Measurements from ENCODE around the gene PHACTR1. TPM values are rescaled to one million over a fixed set of nuclear protein-coding genes. Genes with fewer than 3 reads are reported as not detected.

Gene PHACTR1
- total and polyA plus RNA-seq, 7 donors: 0.04 to 3.0 (median 0.85) TPM

DNA sequence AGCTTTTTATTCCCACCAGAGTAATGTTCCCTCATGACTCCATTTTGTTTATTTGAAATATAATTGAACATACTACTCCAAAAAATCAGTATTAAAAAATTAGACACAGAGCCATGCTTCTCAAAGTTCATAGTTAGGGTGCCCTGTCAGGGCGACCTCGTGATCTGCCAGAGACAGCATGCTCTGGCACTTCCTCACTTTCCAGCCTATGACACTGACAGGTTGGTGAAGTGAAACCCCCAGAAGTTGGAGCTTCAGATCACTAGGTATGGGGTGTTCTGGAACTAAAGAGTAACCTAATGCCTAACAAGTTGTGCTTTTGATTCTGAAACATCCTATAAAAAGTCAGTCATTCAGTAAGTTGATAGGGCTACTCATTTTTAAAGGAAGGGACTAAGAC, 518.8 kb downstream of the PHACTR1 start:
- no peaks in the 10 kb centered on the region for H3K9me3 ChIP-seq
- intact Hi-C loops (cut with DNase I): no loop called here
- H3K36me3 ChIP-seq (ENCODE audit: insufficient read depth in 1 of 2, low read depth in 1 of 2): no peaks in the 10 kb centered on the region

DNA sequence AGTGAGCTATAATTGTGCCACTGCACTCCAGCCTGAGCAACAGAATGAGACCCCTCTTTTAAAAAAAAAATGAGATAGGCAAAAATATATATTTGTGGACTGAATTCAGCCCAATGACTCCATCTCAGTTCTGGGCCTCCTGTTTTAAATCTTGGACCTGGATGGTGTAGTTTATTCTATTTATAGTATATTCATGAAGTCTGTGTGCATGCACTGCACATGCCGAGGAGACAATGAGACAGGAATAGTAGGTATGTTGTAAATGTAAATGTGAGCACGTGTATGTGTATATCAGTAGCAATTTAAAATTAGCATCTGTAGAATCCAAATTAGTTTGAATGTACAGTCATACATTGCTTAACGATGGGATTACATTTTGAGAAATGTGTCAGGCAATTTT, 520.8 kb downstream of the PHACTR1 start:
- H3K4me1 ChIP-seq: no peaks in the 10 kb centered on the region
- 54 to 79% (median 66%) methylated on average over 3 of the region's 3 CpGs for WGBS, 3 donors
- no peaks in the 10 kb centered on the region for H3K36me3 ChIP-seq (ENCODE audit: insufficient read depth in 1 of 2, low read depth in 1 of 2)
- no peaks in the 10 kb centered on the region for H3K27me3 ChIP-seq (ENCODE audit: insufficient read depth in 3 of 3, low read length in 2 of 3)
- intact Hi-C loops (cut with DNase I): no loop called here
- no peak overlapping the region for H3K27ac ChIP-seq
- no peak overlapping the region for H3K4me3 ChIP-seq
- H3K9me3 ChIP-seq: no peaks in the 10 kb centered on the region
- ATAC-seq (no peak), DNase-seq (no peak)
- TF ChIP-seq, protein P1, sequence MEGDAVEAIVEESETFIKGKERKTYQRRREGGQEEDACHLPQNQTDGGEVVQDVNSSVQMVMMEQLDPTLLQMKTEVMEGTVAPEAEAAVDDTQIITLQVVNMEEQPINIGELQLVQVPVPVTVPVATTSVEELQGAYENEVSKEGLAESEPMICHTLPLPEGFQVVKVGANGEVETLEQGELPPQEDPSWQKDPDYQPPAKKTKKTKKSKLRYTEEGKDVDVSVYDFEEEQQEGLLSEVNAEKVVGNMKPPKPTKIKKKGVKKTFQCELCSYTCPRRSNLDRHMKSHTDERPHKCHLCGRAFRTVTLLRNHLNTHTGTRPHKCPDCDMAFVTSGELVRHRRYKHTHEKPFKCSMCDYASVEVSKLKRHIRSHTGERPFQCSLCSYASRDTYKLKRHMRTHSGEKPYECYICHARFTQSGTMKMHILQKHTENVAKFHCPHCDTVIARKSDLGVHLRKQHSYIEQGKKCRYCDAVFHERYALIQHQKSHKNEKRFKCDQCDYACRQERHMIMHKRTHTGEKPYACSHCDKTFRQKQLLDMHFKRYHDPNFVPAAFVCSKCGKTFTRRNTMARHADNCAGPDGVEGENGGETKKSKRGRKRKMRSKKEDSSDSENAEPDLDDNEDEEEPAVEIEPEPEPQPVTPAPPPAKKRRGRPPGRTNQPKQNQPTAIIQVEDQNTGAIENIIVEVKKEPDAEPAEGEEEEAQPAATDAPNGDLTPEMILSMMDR (IDR thresholded peaks at IDR 0.05): no peak

More for the DNA sequence above, 518.8 kb downstream of the PHACTR1 start:
- no peak for ATAC-seq
- WGBS, 3 donors: 76 to 94% (median 90%) methylated on average over 2 of the region's 2 CpGs
- no peak overlapping the region for H3K27ac ChIP-seq
- TF ChIP-seq, protein P1 (IDR thresholded peaks at IDR 0.05): no peak
- H3K27me3 ChIP-seq (ENCODE audit: insufficient read depth in 3 of 3, low read length in 2 of 3): no peaks in the 10 kb centered on the region
- no peak overlapping the region for H3K4me3 ChIP-seq
- no peaks in the 10 kb centered on the region for H3K4me1 ChIP-seq
- no peak for DNase-seq

DNA sequence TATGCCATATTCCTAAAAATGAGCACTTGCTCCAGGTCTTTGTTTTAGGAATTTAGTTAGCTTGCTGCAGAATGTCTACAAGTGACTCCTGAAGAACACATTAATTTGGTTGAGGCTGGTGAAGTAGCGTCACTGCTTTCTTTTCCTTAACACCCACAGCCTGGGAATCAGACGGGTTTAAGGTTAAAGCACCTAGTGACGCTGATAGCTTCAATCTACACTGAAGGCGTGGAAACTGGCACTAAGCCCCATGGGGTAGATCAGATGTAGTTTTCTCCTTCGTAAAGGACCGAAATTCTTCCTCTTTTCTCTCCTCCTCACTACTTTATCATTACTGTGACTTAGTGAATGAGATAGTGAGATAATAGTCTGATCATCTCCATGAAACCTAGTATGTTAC, 521.5 kb downstream of the PHACTR1 start:
- DNase-seq: no peak
- ATAC-seq: no peak
- Histone ChIP-seq H3K27me3 (ENCODE audit: insufficient read depth in 3 of 3, low read length in 2 of 3) (no peaks in the 10 kb centered on the region), H3K27ac (no peak overlapping the region), H3K36me3 (ENCODE audit: insufficient read depth in 1 of 2, low read depth in 1 of 2) (no peaks in the 10 kb centered on the region), H3K4me1 (no peaks in the 10 kb centered on the region), H3K9me3 (no peaks in the 10 kb centered on the region), H3K4me3 (no peak overlapping the region)
- TF ChIP-seq, protein P1 (IDR thresholded peaks at IDR 0.05): no peak
- 75 to 78% (median 75%) methylated on average over 6 of the region's 6 CpGs for WGBS, 3 donors
- intact Hi-C loops (cut with DNase I): no loop called here

DNA sequence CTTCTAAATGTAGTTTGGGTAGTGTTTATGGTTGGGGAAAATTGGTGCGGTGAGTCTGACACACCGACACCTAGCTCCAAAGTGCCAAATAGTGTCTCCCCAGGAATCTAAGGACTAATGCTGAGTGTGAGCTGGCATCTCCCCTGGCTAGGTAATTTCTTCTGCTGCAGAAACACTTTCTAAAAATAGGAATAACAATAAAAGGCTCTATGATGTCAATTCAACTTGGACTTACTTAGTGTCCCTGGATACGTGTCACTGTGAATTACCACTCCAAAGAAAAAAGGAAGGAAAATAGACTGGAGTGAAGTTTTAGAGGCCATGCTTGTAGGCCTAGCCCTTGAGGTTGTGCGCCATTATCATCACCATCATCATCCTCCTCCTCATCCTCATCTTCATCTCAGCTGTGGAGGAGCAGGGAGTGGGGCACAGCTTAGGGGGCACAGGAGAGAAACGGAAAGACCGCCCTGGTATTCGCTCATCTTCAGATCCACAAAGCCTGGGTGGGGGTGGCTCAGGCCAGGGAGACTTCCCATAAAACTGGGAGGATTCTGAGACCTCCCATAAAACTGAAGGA, 522.2 kb downstream of the PHACTR1 start:
- Histone ChIP-seq H3K36me3 (ENCODE audit: insufficient read depth in 1 of 2, low read depth in 1 of 2) (no peaks in the 10 kb centered on the region), H3K4me1 (no peaks in the 10 kb centered on the region), H3K9me3 (no peaks in the 10 kb centered on the region), H3K4me3 (no peak overlapping the region), H3K27me3 (ENCODE audit: insufficient read depth in 3 of 3, low read length in 2 of 3) (no peaks in the 10 kb centered on the region), H3K27ac (no peak overlapping the region)
- ATAC-seq: no peak
- intact Hi-C loops (cut with DNase I): no loop called here
- DNase-seq: no peak
- 80 to 89% (median 86%) methylated on average over 7 of the region's 7 CpGs for WGBS, 3 donors
- TF ChIP-seq, protein P1 (IDR thresholded peaks at IDR 0.05): no peak
